SU-DHL-6 (cell line): Measurements from ENCODE around the gene PHACTR3.

Experiments
- H2AFZ ChIP-seq: fragments of 200-600 bp; sonication (generic); 2 replicates; pipeline ENCODE4 v1.6.1; 2014; ENCODE audit warnings: low read depth, mild to moderate bottlenecking, moderate library complexity, mixed read lengths, antibody characterized with exemption, low read length; ENCODE audit not compliant: severe bottlenecking
- H3F3A ChIP-seq: fragments of 200-600 bp; shearing (Covaris generic); 2 replicates; pipeline ENCODE4 v1.6.0; 2016; ENCODE audit warnings: antibody characterized with exemption, mild to moderate bottlenecking; ENCODE audit not compliant: insufficient read depth
- H3K27ac ChIP-seq: fragments of 200-600 bp; sonication (generic); 2 replicates; pipeline ENCODE4 v1.5.1; 2016; ENCODE audit warnings: low read depth, mild to moderate bottlenecking, low read length, moderate library complexity, mixed read lengths
- H3K27me3 ChIP-seq: fragments of 200-600 bp; sonication (generic), shearing (Covaris generic); 2 replicates; pipeline ENCODE4 v1.6.0; 2014; ENCODE audit warnings: mild to moderate bottlenecking, low read length
- H3K36me3 ChIP-seq: fragments of 200-600 bp; sonication (generic); 2 replicates; pipeline ENCODE4 v1.6.1; 2014; ENCODE audit warnings: mild to moderate bottlenecking, low read length, mixed read lengths
- H3K4me2 ChIP-seq: fragments of 300-600, 200-600 bp; shearing (Covaris generic), sonication (generic); 2 replicates; pipeline ENCODE4 v1.6.0; 2014; ENCODE audit warnings: low read length, low read depth, mild to moderate bottlenecking; ENCODE audit not compliant: poor library complexity, severe bottlenecking
- H3K4me3 ChIP-seq: fragments of 200-600 bp; sonication (generic); 2 replicates; pipeline ENCODE4 v1.5.1; 2014; ENCODE audit warnings: antibody characterized with exemption, low read length, mild to moderate bottlenecking, mixed read lengths; ENCODE audit not compliant: insufficient read depth, poor library complexity, severe bottlenecking
- H3K79me2 ChIP-seq: fragments of 200-600 bp; sonication (generic); 2 replicates; pipeline ENCODE4 v1.6.1; 2014; ENCODE audit warnings: mild to moderate bottlenecking, low read length, moderate library complexity; ENCODE audit not compliant: insufficient read depth
- H3K9ac ChIP-seq: fragments of 200-600 bp; sonication (generic); 2 replicates; pipeline ENCODE4 v1.7.0; 2014; ENCODE audit warnings: mild to moderate bottlenecking, low read length
- H3K9me2 ChIP-seq: fragments of 200-600 bp; sonication (generic); replicated peaks from 2 replicates; pipeline ENCODE4 v1.6.1; 2014; ENCODE audit warnings: low read length; ENCODE audit not compliant: insufficient read depth
- H3K9me3 ChIP-seq: fragments of 200-600 bp; sonication (generic); 2 replicates; pipeline ENCODE4 v1.6.1; 2014; ENCODE audit warnings: low read length, mixed read lengths; ENCODE audit not compliant: insufficient read depth
- H4K20me1 ChIP-seq: fragments of 200-600 bp; sonication (generic); 2 replicates; pipeline ENCODE4 v1.6.1; 2014; ENCODE audit warnings: low read depth, mild to moderate bottlenecking, antibody characterized with exemption, low read length, moderate library complexity, mixed read lengths
- EZH2phosphoT487 ChIP-seq: fragments of 200-600 bp; sonication (generic), shearing (Covaris generic); conservative IDR thresholded peaks from 2 replicates; pipeline ENCODE4 v1.6.1; 2018; ENCODE audit warnings: mild to moderate bottlenecking, antibody characterized with exemption, low read length, moderate library complexity, mixed read lengths
- TF ChIP-seq, protein P1 (sequence below): fragments of 200-600 bp; sonication (generic); IDR thresholded peaks from one replicate; pipeline ENCODE4 v1.5.1; 2017; ENCODE audit warnings: antibody characterized with exemption, mild to moderate bottlenecking, low read length, moderate library complexity; ENCODE audit not compliant: insufficient read depth, poor library complexity, severe bottlenecking

The PHACTR3 gene

DNA sequence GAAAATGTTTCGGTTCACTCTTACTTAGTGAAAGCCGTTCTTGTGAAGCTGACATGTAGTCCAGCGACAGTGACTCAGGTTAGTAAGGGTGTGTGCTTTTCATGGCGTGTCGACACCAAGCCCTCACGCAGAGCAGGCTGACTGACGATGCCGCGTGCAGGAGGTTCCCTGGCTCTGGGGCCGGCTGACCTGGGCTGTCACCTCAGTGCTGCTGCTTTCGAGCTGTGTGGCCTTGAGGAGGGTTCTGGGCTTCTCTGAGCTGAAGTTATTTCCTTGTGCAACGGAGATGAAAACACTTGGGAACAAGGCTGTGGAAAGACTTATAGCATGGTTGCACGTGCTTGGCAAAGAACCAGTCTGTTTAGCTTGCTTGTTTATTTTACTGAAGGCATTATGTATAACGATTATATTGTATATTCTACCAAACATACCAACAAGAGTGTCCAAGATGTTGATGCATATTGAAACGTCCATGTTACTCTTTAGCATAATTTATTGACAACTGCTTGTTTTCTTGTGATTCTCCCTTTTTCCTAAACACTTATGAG lies 59.2 kb downstream of the PHACTR3 start:
- Histone ChIP-seq H3K4me3 (no peak overlapping the region), H3K36me3 (no peaks in the 10 kb centered on the region), H3K4me2 (no peak overlapping the region), H2AFZ (no peak overlapping the region), H3K79me2 (no peaks in the 10 kb centered on the region), H3K27ac (no peak overlapping the region), H4K20me1 (no peaks in the 10 kb centered on the region), H3K9me2 (no peaks in the 10 kb centered on the region), H3K9me3 (no peaks in the 10 kb centered on the region; the same call in 1 of the 2 replicates), H3K9ac (no peak overlapping the region), H3K27me3 (no peaks in the 10 kb centered on the region), H3F3A (no peaks in the 10 kb centered on the region)
- no peak for TF ChIP-seq EZH2phosphoT487

GRCh38 chr20:59664421-59664941 lies 60.1 kb downstream of the PHACTR3 start:
- Histone ChIP-seq H3K4me3 (no peak overlapping the region), H3K27me3 (no peaks in the 10 kb centered on the region)

GRCh38 chr20:59665656-59666555 lies 61.6 kb downstream of the PHACTR3 start:
- H3K27ac ChIP-seq = no peak overlapping the region
- no peaks in the 10 kb centered on the region for H3K9me2 ChIP-seq
- TF ChIP-seq, protein P1, sequence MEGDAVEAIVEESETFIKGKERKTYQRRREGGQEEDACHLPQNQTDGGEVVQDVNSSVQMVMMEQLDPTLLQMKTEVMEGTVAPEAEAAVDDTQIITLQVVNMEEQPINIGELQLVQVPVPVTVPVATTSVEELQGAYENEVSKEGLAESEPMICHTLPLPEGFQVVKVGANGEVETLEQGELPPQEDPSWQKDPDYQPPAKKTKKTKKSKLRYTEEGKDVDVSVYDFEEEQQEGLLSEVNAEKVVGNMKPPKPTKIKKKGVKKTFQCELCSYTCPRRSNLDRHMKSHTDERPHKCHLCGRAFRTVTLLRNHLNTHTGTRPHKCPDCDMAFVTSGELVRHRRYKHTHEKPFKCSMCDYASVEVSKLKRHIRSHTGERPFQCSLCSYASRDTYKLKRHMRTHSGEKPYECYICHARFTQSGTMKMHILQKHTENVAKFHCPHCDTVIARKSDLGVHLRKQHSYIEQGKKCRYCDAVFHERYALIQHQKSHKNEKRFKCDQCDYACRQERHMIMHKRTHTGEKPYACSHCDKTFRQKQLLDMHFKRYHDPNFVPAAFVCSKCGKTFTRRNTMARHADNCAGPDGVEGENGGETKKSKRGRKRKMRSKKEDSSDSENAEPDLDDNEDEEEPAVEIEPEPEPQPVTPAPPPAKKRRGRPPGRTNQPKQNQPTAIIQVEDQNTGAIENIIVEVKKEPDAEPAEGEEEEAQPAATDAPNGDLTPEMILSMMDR = no peak
- no peaks in the 10 kb centered on the region for H4K20me1 ChIP-seq
- no peaks in the 10 kb centered on the region for H3K36me3 ChIP-seq
- H3F3A ChIP-seq = no peaks in the 10 kb centered on the region
- H3K79me2 ChIP-seq = no peaks in the 10 kb centered on the region
- no peaks in the 10 kb centered on the region for H3K9me3 ChIP-seq
- no peak overlapping the region for H2AFZ ChIP-seq
- no peaks in the 10 kb centered on the region for H3K27me3 ChIP-seq
- no peak overlapping the region for H3K4me3 ChIP-seq
- H3K9ac ChIP-seq = no peak overlapping the region
- H3K4me2 ChIP-seq = no peak overlapping the region

More at GRCh38 chr20:59664421-59664941, 60.1 kb downstream of the PHACTR3 start:
- Histone ChIP-seq H3K79me2 (no peaks in the 10 kb centered on the region), H4K20me1 (no peaks in the 10 kb centered on the region), H3F3A (no peaks in the 10 kb centered on the region), H3K27ac (no peak overlapping the region), H3K4me2 (no peak overlapping the region), H3K9ac (no peak overlapping the region), H3K36me3 (no peaks in the 10 kb centered on the region), H3K9me3 (no peaks in the 10 kb centered on the region), H2AFZ (no peak overlapping the region), H3K9me2 (no peaks in the 10 kb centered on the region)
- TF ChIP-seq EZH2phosphoT487 = no peak
- TF ChIP-seq, protein P1 = no peak

DNA sequence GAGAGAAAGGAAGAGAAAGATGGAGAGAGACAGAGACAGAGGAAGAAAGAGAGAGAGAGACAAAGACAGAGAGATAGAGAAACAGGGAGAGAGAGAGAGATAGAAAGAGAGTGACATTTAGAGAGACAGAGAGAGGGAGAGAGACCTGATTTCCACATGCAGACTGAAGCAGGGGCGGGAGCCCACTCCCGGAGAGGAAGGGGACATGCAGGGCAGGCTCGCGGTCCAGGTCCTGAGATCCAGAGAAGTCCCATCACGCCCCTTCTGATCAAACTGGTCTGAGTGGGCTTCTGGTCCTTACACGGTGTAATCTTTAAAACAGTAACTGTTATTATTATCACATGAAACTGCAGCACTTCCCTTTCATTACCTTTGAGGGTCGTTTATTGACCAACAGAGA lies 62.2 kb downstream of the PHACTR3 start:
- no peaks in the 10 kb centered on the region for H3K27me3 ChIP-seq
- no peak overlapping the region for H3K4me2 ChIP-seq
- TF ChIP-seq, protein P1 = no peak
- TF ChIP-seq EZH2phosphoT487 = no peak
- no peaks in the 10 kb centered on the region for H4K20me1 ChIP-seq
- no peak overlapping the region for H2AFZ ChIP-seq
- H3F3A ChIP-seq = no peaks in the 10 kb centered on the region
- no peak overlapping the region for H3K27ac ChIP-seq
- no peaks in the 10 kb centered on the region for H3K9me2 ChIP-seq
- no peak overlapping the region for H3K9ac ChIP-seq
- no peaks in the 10 kb centered on the region for H3K79me2 ChIP-seq
- H3K4me3 ChIP-seq = no peak overlapping the region
- H3K36me3 ChIP-seq = no peaks in the 10 kb centered on the region
- H3K9me3 ChIP-seq = no peaks in the 10 kb centered on the region
